Right atrium auricular region (tissue), 2 donors: ENCODE measurements around the gene PRDM16. TPM values are rescaled to one million over a fixed set of nuclear protein-coding genes. Genes with fewer than 3 reads are reported as not detected.

ENCODE experiments used
- DNase-seq: peaks from one replicate; pipeline ENCODE4 v3.0.0-alpha.2; 2019; ENCODE audit warnings: low spot score
- H3K27ac ChIP-seq, 2 donors: fragments of 200-600 bp; sonication (generic); 1 replicate in 1 of 2; 2 replicates in 1 of 2; pipeline ENCODE4 v1.5.1; 2016 to 2019
- H3K27me3 ChIP-seq, 2 donors: fragments of 200-600 bp; sonication (generic); one replicate each; pipeline versions ENCODE4 v1.5.1 to v1.6.0; 2017 to 2019
- H3K36me3 ChIP-seq: fragments of 200-600 bp; sonication (generic); one replicate; pipeline ENCODE4 v1.5.1; 2016
- H3K4me1 ChIP-seq, 2 donors: fragments of 200-600 bp; sonication (generic); one replicate each; pipeline versions ENCODE4 v1.5.1 to v1.6.0; 2017 to 2019
- H3K4me3 ChIP-seq, 2 donors: fragments of 200-600 bp; sonication (generic); 1 replicate in 1 of 2; 2 replicates in 1 of 2; pipeline ENCODE4 v1.5.1; 2017 to 2019; ENCODE audit warnings: mild to moderate bottlenecking in 1 of 2, moderate library complexity in 1 of 2
- H3K9me3 ChIP-seq, 2 donors: fragments of 200-600 bp; sonication (generic); one replicate each; pipeline ENCODE4 v1.5.1; 2019
- CTCF ChIP-seq, 2 donors: fragments of 200-600 bp; sonication (generic); IDR thresholded peaks; one replicate each; pipeline ENCODE4 v1.5.1; 2019; ENCODE audit warnings: antibody characterized with exemption in 2 of 2
- total RNA-seq, 2 donors: library from RNA; depleted of rRNA; stranded (reverse); fragments of >200 nt; gene quantifications; one replicate each; pipeline ENCODE4 v1.1.0, GENCODE V29; 2016

Gene PRDM16
- total RNA-seq, 2 donors from 2014 or later: 0.22 to 3.3 TPM

DNA sequence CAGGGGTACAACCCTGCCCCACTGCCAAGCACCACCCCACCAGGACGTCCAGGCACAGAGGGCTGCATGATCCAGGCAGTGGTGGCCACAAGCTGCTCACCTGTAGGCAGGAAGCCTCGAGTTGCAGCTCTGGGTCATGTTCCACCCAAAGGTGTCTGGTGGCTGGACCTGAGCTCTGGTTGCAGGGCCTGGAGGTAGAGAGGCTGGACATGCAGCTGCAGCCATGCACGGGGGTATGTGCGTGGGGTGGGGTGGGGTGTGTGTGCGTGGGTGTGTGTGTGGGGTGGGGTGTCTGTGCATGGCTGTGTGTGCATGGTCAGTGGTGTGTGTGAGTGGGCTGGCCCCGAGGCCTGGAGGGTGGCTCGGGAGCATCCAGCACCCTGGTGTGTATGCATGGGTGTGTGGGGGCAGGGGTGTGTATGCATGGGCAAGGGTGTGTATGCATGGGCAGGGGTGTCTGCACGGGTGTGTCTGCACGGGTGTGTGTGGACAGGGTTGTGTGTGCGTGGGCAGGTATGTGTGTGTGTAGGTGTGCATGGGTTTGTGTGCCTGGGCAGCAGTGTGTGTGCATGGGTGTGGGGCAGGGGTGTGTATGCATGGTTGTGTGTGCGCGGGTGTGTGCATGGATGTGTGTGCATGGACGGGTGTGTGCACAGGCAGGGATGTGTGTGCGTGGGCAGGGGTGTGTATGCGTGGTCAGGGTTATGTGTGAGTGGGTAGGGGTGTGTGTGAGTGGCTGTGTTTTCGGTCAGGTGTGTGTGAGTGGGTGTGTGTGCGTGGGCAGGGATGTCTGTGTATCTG is 401.0 kb downstream of the PRDM16 start:
- DNase-seq: no peak
- H3K9me3 ChIP-seq: no peaks in the 10 kb centered on the region
- H3K36me3 ChIP-seq: no peaks in the 10 kb centered on the region
- H3K4me1 ChIP-seq: peaks cover 0 to 12% of the 10 kb centered on the region in 2 donors
- no peak for TF ChIP-seq CTCF (IDR thresholded peaks at IDR 0.05)
- H3K27me3 ChIP-seq: no peaks in the 10 kb centered on the region
- no peak overlapping the region for H3K27ac ChIP-seq
- no peak overlapping the region for H3K4me3 ChIP-seq

GRCh38 chr1:3470650-3471355 is 401.8 kb downstream of the PRDM16 start:
- no peak overlapping the region for H3K27ac ChIP-seq
- DNase-seq: no peak
- peaks cover 0 to 12% of the 10 kb centered on the region in 2 donors for H3K4me1 ChIP-seq
- no peak for TF ChIP-seq CTCF (IDR thresholded peaks at IDR 0.05)
- H3K4me3 ChIP-seq: no peak overlapping the region
- H3K27me3 ChIP-seq: no peaks in the 10 kb centered on the region
- H3K36me3 ChIP-seq: no peaks in the 10 kb centered on the region
- H3K9me3 ChIP-seq: no peaks in the 10 kb centered on the region

DNA sequence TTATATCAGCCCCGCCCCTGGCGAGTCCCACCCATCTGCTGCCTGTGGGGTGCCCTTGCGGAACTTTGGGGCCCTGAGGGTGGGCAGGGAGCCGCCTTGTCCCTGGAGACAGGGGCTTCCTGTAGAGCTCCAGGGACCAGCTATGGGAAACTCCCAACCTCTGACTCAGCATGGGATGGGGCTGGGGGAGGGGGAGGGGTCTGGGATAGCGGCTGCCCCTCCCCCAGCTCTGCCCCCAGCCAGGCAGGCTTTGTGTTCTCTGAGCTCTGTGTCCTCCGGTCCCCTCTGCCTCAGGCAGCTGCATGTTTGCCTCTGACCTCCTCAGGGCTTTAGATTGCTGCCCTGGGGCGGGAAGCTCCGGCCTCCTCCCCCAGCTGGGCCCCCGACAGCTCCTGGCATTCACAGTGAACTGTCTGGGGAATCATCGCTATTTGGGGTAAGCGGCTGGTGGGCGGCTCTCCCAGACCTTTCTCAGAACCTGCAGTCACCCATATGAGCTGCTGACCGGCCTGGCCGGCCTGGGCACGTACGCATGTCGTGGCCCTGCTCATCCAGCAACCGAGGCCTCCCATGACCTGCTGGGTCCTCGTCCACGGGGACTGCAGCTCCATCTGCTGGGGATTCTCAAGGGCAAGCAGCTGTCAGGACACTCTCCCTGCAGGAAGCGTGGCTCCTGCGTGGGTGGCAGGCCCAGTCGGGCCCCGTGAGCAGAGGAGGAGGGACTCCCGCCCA is 402.5 kb downstream of the PRDM16 start:
- no peak overlapping the region for H3K4me3 ChIP-seq
- no peaks in the 10 kb centered on the region for H3K27me3 ChIP-seq
- H3K4me1 ChIP-seq: peaks cover 0 to 12% of the 10 kb centered on the region in 2 donors
- no peak for DNase-seq
- no peaks in the 10 kb centered on the region for H3K36me3 ChIP-seq
- no peaks in the 10 kb centered on the region for H3K9me3 ChIP-seq
- no peak overlapping the region for H3K27ac ChIP-seq
- peak in 1 of 2 donors; percentile 64 for TF ChIP-seq CTCF (IDR thresholded peaks at IDR 0.05)

DNA sequence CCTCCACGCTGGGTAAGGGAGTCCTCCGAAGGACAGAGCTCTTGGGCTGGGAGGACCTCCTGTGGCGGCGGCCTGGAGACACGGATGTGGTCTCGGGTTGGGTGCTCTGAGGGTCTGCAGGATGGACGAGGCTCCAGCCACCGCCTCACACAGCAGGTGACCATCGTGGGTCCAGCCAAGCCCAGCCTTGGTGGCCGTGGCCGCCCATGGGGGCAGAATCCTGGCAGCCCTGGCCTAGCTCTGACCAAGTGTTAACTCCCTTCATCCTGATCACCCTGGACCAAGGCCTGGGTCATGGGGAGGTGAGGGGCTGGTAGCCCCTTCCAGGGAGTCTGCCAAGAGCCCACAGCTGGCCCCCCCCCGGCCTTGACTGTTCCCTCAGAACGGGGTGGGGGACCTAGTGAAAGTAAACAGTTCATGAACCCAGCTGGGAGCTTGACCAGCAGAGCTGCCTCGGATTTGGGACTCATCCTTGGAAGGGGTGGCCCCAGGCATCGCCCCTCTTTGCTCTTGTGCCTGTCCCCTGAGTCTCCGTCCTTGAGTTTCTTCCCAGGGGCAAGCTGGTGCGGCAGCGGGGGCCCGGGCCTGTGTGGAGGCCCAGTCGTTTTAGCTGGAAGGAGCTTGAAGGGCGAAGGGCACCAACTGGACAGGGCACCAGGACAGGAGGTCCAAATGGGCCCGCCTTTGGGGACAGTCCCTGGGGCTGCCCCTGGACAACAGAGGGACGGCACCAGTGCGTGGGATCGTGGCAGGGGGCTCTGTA is 403.3 kb downstream of the PRDM16 start:
- Histone ChIP-seq H3K4me1 (peaks cover 0 to 12% of the 10 kb centered on the region in 2 donors), H3K27me3 (no peaks in the 10 kb centered on the region), H3K27ac (no peak overlapping the region), H3K9me3 (no peaks in the 10 kb centered on the region), H3K36me3 (no peaks in the 10 kb centered on the region), H3K4me3 (no peak overlapping the region)
- TF ChIP-seq CTCF (IDR thresholded peaks at IDR 0.05): no peak
- no peak for DNase-seq

DNA sequence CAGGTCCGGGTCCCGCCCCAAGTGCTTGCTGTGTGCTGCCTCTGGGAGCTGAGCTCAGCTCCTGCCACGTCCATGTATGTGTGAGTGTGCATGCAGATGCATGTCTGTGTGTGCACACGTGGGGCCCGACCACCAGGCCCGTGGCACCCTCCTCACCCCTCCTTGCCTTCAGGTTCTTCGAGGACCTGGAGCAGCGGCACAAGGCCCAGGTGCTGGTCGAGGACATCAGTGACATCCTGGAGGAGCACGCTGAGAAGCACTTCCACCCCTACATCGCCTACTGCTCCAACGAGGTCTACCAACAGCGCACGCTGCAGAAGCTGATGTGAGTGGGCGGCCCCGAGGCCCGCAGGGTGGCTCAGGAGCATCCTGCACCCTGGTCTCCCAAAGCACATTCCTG is 403.9 kb downstream of the PRDM16 start:
- H3K9me3 ChIP-seq: no peaks in the 10 kb centered on the region
- peaks cover 0 to 12% of the 10 kb centered on the region in 2 donors for H3K4me1 ChIP-seq
- no peak overlapping the region for H3K27ac ChIP-seq
- no peaks in the 10 kb centered on the region for H3K27me3 ChIP-seq
- no peak for TF ChIP-seq CTCF (IDR thresholded peaks at IDR 0.05)
- H3K4me3 ChIP-seq: no peak overlapping the region
- DNase-seq: no peak
- no peaks in the 10 kb centered on the region for H3K36me3 ChIP-seq
